Astrocyte of the hippocampus (primary cell): Measurements from ENCODE around the gene CCDC171.
A peak's percentile ranks its signal among the peaks of the same experiment; 100 is the strongest.
"Not testable (repeated sequence)": the region's sequence is repeated elsewhere in the genome, so short reads cannot be mapped to it uniquely, and the experiment has no call there.

Experiments used
- DNase-seq: peaks from one replicate; pipeline ENCODE4 v3.0.0; 2011; ENCODE audit warnings: low read depth, low spot score

Gene CCDC171

GRCh38 chr9:15552636-15553527, at the start of gene CCDC171:
Gene CCDC171 (plus strand): TSS chr9:15553043. CDS start chr9:15564089, 11,046 bp downstream.
- peak; percentile 98 for DNase-seq

GRCh38 chr9:15505921-15506320, 46.9 kb upstream of the CCDC171 start:
- DNase-seq, result no peak

GRCh38 chr9:15509931-15510788, 42.7 kb upstream of the CCDC171 start:
- DNase-seq, result peak; percentile 55

GRCh38 chr9:15510789-15511575, 41.9 kb upstream of the CCDC171 start, which contains the start of gene PSIP1:
Gene PSIP1 (minus strand): TSS chr9:15510970. CDS start chr9:15510188, 782 bp downstream.
- peak; percentile 89 for DNase-seq

GRCh38 chr9:15512204-15512603, 40.6 kb upstream of the CCDC171 start:
- no peak for DNase-seq

- no peak for DNase-seq
Measured at GRCh38 chr9:15512889-15513288, 40.0 kb upstream of the CCDC171 start.

GRCh38 chr9:15513335-15513734, 39.5 kb upstream of the CCDC171 start:
- DNase-seq, result peak; percentile 23

- DNase-seq, result no peak
Measured at GRCh38 chr9:15519831-15520230, 33.0 kb upstream of the CCDC171 start.

- DNase-seq, result no peak
Measured at GRCh38 chr9:15521254-15521653, 31.6 kb upstream of the CCDC171 start.

GRCh38 chr9:15522130-15522755, 30.6 kb upstream of the CCDC171 start:
- no peak for DNase-seq

- DNase-seq, result no peak
Measured at GRCh38 chr9:15524845-15525455, 27.9 kb upstream of the CCDC171 start.

- no peak for DNase-seq
Measured at GRCh38 chr9:15525958-15526357, 26.9 kb upstream of the CCDC171 start.

- DNase-seq, result not testable (repeated sequence)
Measured at GRCh38 chr9:15527035-15527434, 25.8 kb upstream of the CCDC171 start.

- peak; percentile 3 for DNase-seq
Measured at GRCh38 chr9:15529566-15530324, 23.1 kb upstream of the CCDC171 start.

GRCh38 chr9:15531380-15531779, 21.5 kb upstream of the CCDC171 start:
- DNase-seq, result no peak

- no peak for DNase-seq
Measured at GRCh38 chr9:15541872-15542271, 11.0 kb upstream of the CCDC171 start.

- no peak for DNase-seq
Measured at GRCh38 chr9:15542624-15543023, 10.2 kb upstream of the CCDC171 start.

GRCh38 chr9:15543047-15543813, 9.6 kb upstream of the CCDC171 start:
- DNase-seq, result no peak

GRCh38 chr9:15549611-15550010, 3.2 kb upstream of the CCDC171 start:
- no peak for DNase-seq
